ENCODE data around the gene E2F4. TPM values are rescaled to one million over a fixed set of nuclear protein-coding genes. Genes with fewer than 3 reads are reported as not detected.

The E2F4 gene
- total and polyA plus RNA-seq, 2 of the 13 experiments (the other 11 are each of a cell fraction or from before 2014, with no cell fraction given) = 84.8 to 91.2 TPM

GRCh38 chr16:67197704-67198103 lies 5.7 kb downstream of the E2F4 start (continued):
- TF ChIP-seq, protein P1, sequence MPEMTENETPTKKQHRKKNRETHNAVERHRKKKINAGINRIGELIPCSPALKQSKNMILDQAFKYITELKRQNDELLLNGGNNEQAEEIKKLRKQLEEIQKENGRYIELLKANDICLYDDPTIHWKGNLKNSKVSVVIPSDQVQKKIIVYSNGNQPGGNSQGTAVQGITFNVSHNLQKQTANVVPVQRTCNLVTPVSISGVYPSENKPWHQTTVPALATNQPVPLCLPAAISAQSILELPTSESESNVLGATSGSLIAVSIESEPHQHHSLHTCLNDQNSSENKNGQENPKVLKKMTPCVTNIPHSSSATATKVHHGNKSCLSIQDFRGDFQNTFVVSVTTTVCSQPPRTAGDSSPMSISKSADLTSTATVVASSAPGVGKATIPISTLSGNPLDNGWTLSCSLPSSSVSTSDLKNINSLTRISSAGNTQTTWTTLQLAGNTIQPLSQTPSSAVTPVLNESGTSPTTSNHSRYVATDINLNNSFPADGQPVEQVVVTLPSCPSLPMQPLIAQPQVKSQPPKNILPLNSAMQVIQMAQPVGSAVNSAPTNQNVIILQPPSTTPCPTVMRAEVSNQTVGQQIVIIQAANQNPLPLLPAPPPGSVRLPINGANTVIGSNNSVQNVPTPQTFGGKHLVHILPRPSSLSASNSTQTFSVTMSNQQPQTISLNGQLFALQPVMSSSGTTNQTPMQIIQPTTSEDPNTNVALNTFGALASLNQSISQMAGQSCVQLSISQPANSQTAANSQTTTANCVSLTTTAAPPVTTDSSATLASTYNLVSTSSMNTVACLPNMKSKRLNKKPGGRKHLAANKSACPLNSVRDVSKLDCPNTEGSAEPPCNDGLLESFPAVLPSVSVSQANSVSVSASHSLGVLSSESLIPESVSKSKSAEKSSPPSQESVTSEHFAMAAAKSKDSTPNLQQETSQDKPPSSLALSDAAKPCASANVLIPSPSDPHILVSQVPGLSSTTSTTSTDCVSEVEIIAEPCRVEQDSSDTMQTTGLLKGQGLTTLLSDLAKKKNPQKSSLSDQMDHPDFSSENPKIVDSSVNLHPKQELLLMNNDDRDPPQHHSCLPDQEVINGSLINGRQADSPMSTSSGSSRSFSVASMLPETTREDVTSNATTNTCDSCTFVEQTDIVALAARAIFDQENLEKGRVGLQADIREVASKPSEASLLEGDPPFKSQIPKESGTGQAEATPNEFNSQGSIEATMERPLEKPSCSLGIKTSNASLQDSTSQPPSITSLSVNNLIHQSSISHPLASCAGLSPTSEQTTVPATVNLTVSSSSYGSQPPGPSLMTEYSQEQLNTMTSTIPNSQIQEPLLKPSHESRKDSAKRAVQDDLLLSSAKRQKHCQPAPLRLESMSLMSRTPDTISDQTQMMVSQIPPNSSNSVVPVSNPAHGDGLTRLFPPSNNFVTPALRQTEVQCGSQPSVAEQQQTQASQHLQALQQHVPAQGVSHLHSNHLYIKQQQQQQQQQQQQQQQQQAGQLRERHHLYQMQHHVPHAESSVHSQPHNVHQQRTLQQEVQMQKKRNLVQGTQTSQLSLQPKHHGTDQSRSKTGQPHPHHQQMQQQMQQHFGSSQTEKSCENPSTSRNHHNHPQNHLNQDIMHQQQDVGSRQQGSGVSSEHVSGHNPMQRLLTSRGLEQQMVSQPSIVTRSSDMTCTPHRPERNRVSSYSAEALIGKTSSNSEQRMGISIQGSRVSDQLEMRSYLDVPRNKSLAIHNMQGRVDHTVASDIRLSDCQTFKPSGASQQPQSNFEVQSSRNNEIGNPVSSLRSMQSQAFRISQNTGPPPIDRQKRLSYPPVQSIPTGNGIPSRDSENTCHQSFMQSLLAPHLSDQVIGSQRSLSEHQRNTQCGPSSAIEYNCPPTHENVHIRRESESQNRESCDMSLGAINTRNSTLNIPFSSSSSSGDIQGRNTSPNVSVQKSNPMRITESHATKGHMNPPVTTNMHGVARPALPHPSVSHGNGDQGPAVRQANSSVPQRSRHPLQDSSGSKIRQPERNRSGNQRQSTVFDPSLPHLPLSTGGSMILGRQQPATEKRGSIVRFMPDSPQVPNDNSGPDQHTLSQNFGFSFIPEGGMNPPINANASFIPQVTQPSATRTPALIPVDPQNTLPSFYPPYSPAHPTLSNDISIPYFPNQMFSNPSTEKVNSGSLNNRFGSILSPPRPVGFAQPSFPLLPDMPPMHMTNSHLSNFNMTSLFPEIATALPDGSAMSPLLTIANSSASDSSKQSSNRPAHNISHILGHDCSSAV (CRISPR knock-in tag; IDR thresholded peaks at IDR 0.05; ENCODE audit: borderline replicate concordance) = no peak
- no peak for TF ChIP-seq WIZ (CRISPR knock-in tag; IDR thresholded peaks at IDR 0.05)
- no peak for TF ChIP-seq NFYC (CRISPR knock-in tag; IDR thresholded peaks at IDR 0.05)
- TF ChIP-seq, protein P2, sequence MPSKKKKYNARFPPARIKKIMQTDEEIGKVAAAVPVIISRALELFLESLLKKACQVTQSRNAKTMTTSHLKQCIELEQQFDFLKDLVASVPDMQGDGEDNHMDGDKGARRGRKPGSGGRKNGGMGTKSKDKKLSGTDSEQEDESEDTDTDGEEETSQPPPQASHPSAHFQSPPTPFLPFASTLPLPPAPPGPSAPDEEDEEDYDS (CRISPR knock-in tag; IDR thresholded peaks at IDR 0.05) = no peak
- TF ChIP-seq ZNF546 (CRISPR knock-in tag; conservative IDR thresholded peaks at IDR 0.05) = no peak
- TF ChIP-seq SMAD1 (CRISPR knock-in tag; IDR thresholded peaks at IDR 0.05; ENCODE audit: borderline replicate concordance, low read depth) = no peak
- no peak for TF ChIP-seq RARG (CRISPR knock-in tag; IDR thresholded peaks at IDR 0.05; ENCODE audit: low read depth)
- no peak for TF ChIP-seq ZNF142 (CRISPR knock-in tag; IDR thresholded peaks at IDR 0.05)
- no peak for TF ChIP-seq SIN3A (IDR thresholded peaks at IDR 0.05; ENCODE audit: borderline replicate concordance, low read depth, low read length)
- no peak for TF ChIP-seq GATAD1 (CRISPR knock-in tag; IDR thresholded peaks at IDR 0.05)
- TF ChIP-seq ZNF674 (CRISPR knock-in tag; IDR thresholded peaks at IDR 0.05; ENCODE audit: low read depth) = no peak
- TF ChIP-seq ZNF780A (CRISPR knock-in tag; IDR thresholded peaks at IDR 0.05) = no peak
- no peak for TF ChIP-seq PRMT3 (CRISPR knock-in tag; IDR thresholded peaks at IDR 0.05; ENCODE audit: borderline replicate concordance, low read depth)
- TF ChIP-seq SMARCE1 (IDR thresholded peaks at IDR 0.05; ENCODE audit: borderline replicate concordance) = no peak
- no peak for TF ChIP-seq ZNF552 (CRISPR knock-in tag; IDR thresholded peaks at IDR 0.05; ENCODE audit: borderline replicate concordance)
